Fibroblast of villous mesenchyme (primary cell): ENCODE measurements around the gene MC1R. TPM values are rescaled to one million over a fixed set of nuclear protein-coding genes. Genes with fewer than 3 reads are reported as not detected.
A peak's percentile ranks its signal among the peaks of the same experiment; 100 is the strongest.
"Not testable (repeated sequence)": the region's sequence is repeated elsewhere in the genome, so short reads cannot be mapped to it uniquely, and the experiment has no call there.

Experiments used
- DNase-seq: peaks from one replicate; pipeline ENCODE4 v3.0.0-alpha.2; 2010; ENCODE audit warnings: low read depth
- H3K4me3 ChIP-seq: 2 replicates; pipeline ENCODE4 v1.5.1; 2011; ENCODE audit warnings: low read depth, mild to moderate bottlenecking, low read length
- CTCF ChIP-seq: IDR thresholded peaks from 2 replicates; pipeline ENCODE4 v1.5.1; 2012; ENCODE audit warnings: low read depth, mild to moderate bottlenecking, low read length; ENCODE audit not compliant: insufficient read depth
- total RNA-seq: library from RNA; depleted of rRNA; stranded (reverse); fragments of >200 nt; gene quantifications from 2 replicates; pipeline ENCODE4 v1.2.3, GENCODE V29; 2012

Gene MC1R
- 3.9 and 6.1 TPM in 2 replicates for total RNA-seq

DNA sequence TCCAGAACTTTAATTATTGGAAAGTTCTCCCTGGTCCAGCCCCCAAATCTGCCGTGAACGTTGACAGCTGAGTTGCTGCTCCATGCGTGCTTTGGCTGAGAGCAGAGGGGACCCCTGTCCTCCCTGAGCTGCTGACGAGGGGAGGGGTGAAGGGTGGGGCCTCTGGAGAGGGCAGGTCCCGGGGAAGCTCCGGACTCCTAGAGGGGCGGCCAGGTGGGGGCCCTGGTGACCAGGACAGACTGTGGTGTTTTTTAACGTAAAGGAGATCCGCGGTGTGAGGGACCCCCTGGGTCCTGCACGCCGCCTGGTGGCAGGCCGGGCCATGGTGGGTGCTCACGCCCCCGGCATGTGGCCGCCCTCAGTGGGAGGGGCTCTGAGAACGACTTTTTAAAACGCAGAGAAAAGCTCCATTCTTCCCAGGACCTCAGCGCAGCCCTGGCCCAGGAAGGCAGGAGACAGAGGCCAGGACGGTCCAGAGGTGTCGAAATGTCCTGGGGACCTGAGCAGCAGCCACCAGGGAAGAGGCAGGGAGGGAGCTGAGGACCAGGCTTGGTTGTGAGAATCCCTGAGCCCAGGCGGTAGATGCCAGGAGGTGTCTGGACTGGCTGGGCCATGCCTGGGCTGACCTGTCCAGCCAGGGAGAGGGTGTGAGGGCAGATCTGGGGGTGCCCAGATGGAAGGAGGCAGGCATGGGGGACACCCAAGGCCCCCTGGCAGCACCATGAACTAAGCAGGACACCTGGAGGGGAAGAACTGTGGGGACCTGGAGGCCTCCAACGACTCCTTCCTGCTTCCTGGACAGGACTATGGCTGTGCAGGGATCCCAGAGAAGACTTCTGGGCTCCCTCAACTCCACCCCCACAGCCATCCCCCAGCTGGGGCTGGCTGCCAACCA is at the start of gene MC1R:
MC1R (plus strand) TSS at position 410 of the 895 bp plus-strand sequence; CDS start at position 807, 397 bp downstream.
- TF ChIP-seq CTCF = peak; percentile 57
- peak within 1 kb of the TSS; percentile 55 for H3K4me3 ChIP-seq
- peak; percentile 54 for DNase-seq

GRCh38 chr16:89869911-89870310 is 48.8 kb upstream of the MC1R start:
- no peak for DNase-seq
- H3K4me3 ChIP-seq = no peak overlapping the region
- TF ChIP-seq CTCF = no peak

DNA sequence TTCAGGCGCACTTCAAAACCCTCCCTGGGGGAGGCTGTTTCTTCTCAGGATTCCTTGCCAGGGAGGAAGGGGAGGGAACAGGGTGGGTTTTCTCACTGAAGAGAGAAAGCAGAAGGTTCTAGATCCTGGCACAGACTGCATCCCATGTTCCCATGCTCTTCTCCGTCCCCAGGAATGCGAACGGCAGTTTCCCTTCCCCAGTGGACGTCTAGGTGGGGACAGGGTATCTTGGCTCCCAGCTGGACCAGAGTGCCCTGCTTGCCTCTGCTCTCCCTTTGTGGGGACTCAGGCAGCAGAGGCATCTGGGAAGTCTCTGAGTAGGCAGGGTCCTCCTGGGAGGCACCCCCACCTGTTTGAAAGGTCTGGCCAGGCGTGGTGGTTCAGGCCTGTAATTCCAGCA is 48.2 kb upstream of the MC1R start:
- no peak overlapping the region for H3K4me3 ChIP-seq
- TF ChIP-seq CTCF = no peak
- DNase-seq = no peak

DNA sequence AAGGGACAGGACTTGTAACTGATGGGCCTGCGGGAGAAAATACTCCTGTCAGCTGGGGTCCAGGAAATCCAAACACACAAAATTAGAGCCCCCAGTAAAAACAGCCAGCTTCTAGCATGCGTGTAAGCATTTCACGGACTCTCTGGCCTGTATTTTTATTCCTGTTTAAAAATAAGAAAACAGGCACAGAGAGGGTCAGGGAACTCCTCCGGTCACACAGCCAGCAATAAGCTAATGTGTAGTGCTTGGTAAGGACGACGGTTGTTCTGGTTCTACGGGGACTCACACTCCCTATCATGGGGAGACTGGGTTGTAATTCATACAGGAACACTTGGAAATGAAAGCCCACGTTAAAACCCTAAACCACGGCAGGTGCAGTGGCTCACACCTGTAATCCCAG is 46.8 kb upstream of the MC1R start:
- TF ChIP-seq CTCF = no peak
- DNase-seq = no peak
- H3K4me3 ChIP-seq = no peak overlapping the region

DNA sequence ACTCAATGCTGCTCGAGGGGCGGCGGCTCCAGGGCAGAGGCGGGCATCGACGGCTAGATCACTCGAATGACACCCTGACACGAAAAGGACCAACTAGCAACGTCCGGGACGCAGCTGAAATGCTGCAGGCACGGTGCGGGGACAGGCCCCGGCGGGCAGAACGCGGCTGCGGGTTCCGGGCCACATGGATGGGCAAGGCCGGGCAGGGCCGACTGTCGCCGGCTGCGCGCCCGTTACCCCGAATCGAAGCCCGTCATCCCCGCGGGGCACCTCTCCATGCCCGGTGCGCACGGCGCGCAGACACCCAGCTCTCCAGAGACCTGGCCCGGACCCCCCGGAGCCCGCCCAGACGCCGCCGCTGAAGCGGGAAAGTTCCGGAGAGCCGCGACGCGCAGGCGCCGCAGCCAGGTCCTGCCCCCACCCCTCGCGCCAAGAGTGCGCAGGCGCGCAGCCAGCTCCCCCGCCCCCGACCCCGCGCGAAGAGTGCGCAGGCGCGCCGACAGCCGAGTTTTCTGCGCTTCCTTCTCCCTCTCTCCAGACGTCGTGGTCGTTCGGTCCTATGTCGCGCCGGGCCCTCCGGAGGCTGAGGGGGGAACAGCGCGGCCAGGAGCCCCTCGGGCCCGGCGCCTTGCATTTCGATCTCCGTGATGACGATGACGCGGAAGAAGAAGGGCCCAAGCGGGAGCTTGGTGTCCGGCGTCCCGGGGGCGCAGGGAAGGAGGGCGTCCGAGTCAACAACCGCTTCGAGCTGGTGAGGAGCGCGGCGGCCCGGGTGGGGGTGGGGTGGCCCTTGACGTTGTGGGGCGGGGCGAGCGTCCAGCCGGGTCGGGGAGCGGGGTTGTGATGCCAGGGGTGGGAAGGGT is 45.3 kb upstream of the MC1R start, which contains the start of gene TCF25:
TCF25 (plus strand) TSS at position 484 of the 863 bp plus-strand sequence; CDS start at position 560, 76 bp downstream.
- no peak for TF ChIP-seq CTCF
- peak within 1 kb of the TSS; percentile 91 for H3K4me3 ChIP-seq
- DNase-seq = peak; percentile 85

GRCh38 chr16:89873972-89874689 is 44.5 kb upstream of the MC1R start:
- peak; percentile 98 for DNase-seq
- no peak for TF ChIP-seq CTCF
- peak overlapping the region; percentile 91 for H3K4me3 ChIP-seq

GRCh38 chr16:89879123-89879522 is 39.5 kb upstream of the MC1R start:
- not testable (repeated sequence) for H3K4me3 ChIP-seq, DNase-seq
